Neural crest cell (in vitro differentiated cells): ENCODE results near the gene THEM4. TPM values are rescaled to one million over a fixed set of nuclear protein-coding genes. Genes with fewer than 3 reads are reported as not detected.

Source experiments
- DNase-seq: peaks from one replicate; pipeline ENCODE4 v3.0.0; 2021; ENCODE audit warnings: low read depth, mixed read lengths, low spot score
- H3K27ac Mint-ChIP-seq: one replicate; pipeline ENCODE4 v1.8.0; 2021; ENCODE audit warnings: mild to moderate bottlenecking, mixed read lengths; ENCODE audit not compliant: unreplicated experiment
- H3K27me3 Mint-ChIP-seq: 2 replicates; pipeline ENCODE4 v1.8.0; 2021; ENCODE audit warnings: low read depth, mild to moderate bottlenecking, mixed read lengths
- H3K36me3 Mint-ChIP-seq: 2 replicates; pipeline ENCODE4 v1.8.0; 2021; ENCODE audit warnings: low read depth, mild to moderate bottlenecking, mixed read lengths
- H3K4me1 Mint-ChIP-seq: 2 replicates; pipeline ENCODE4 v1.8.0; 2021; ENCODE audit warnings: mixed read lengths
- H3K4me3 Mint-ChIP-seq: one replicate; pipeline ENCODE4 v1.8.0; 2021; ENCODE audit warnings: mild to moderate bottlenecking, mixed read lengths
- H3K9me3 Mint-ChIP-seq: 2 replicates; pipeline ENCODE4 v1.8.0; 2021; ENCODE audit warnings: mixed read lengths
- CTCF ChIP-seq: fragments of 200-600 bp; sonication (generic); conservative IDR thresholded peaks from 2 replicates; pipeline ENCODE4 v1.5.0; 2021; ENCODE audit warnings: antibody characterized with exemption, mild to moderate bottlenecking
- total RNA-seq: library from RNA; stranded (reverse); gene quantifications from 2 replicates; pipeline ENCODE4 v1.2.1, GENCODE V29; 2021

The THEM4 gene
- total RNA-seq, 1 donor from 2014 or later = 21.6 TPM

GRCh38 chr1:151852733-151853132 lies 56.6 kb downstream of the THEM4 start:
- no peak for TF ChIP-seq CTCF
- Mint-ChIP-seq H3K9me3 (no peaks in the 10 kb centered on the region), H3K36me3 (no peaks in the 10 kb centered on the region), H3K27ac (no peak overlapping the region), H3K4me1 (peaks cover 7% of the 10 kb centered on the region), H3K27me3 (peaks cover 4% of the 10 kb centered on the region), H3K4me3 (no peak overlapping the region)
- no peak for DNase-seq

GRCh38 chr1:151851886-151852285 lies 57.4 kb downstream of the THEM4 start:
- no peak for DNase-seq
- no peak overlapping the region for H3K27ac Mint-ChIP-seq
- no peaks in the 10 kb centered on the region for H3K9me3 Mint-ChIP-seq
- no peaks in the 10 kb centered on the region for H3K36me3 Mint-ChIP-seq
- no peak for TF ChIP-seq CTCF
- H3K4me3 Mint-ChIP-seq = no peak overlapping the region
- peaks cover 4% of the 10 kb centered on the region for H3K27me3 Mint-ChIP-seq
- H3K4me1 Mint-ChIP-seq = peaks cover 7% of the 10 kb centered on the region

GRCh38 chr1:151849871-151850270 lies 59.4 kb downstream of the THEM4 start:
- no peak overlapping the region for H3K27ac Mint-ChIP-seq
- H3K9me3 Mint-ChIP-seq = no peaks in the 10 kb centered on the region
- DNase-seq = no peak
- H3K27me3 Mint-ChIP-seq = peaks cover 8% of the 10 kb centered on the region
- no peak overlapping the region for H3K4me3 Mint-ChIP-seq
- H3K36me3 Mint-ChIP-seq = no peaks in the 10 kb centered on the region
- no peak for TF ChIP-seq CTCF
- peaks cover 8% of the 10 kb centered on the region for H3K4me1 Mint-ChIP-seq

- no peak overlapping the region for H3K4me3 Mint-ChIP-seq
- no peak overlapping the region for H3K27ac Mint-ChIP-seq
- peaks cover 8% of the 10 kb centered on the region for H3K27me3 Mint-ChIP-seq
- H3K9me3 Mint-ChIP-seq = no peaks in the 10 kb centered on the region
- no peak for TF ChIP-seq CTCF
- peaks cover 8% of the 10 kb centered on the region for H3K4me1 Mint-ChIP-seq
- H3K36me3 Mint-ChIP-seq = no peaks in the 10 kb centered on the region
- no peak for DNase-seq
Observed at GRCh38 chr1:151849126-151849525, 60.2 kb downstream of the THEM4 start.

- H3K27me3 Mint-ChIP-seq = peaks cover 8% of the 10 kb centered on the region
- DNase-seq = no peak
- no peak for TF ChIP-seq CTCF
- no peaks in the 10 kb centered on the region for H3K9me3 Mint-ChIP-seq
- no peaks in the 10 kb centered on the region for H3K36me3 Mint-ChIP-seq
- H3K4me3 Mint-ChIP-seq = no peak overlapping the region
- H3K27ac Mint-ChIP-seq = no peak overlapping the region
- peaks cover 8% of the 10 kb centered on the region for H3K4me1 Mint-ChIP-seq
Observed at GRCh38 chr1:151847867-151848596, 61.3 kb downstream of the THEM4 start.
